ENCODE results near the gene SLC4A11.

The SLC4A11 gene
- total RNA-seq: 0.88 to 2.1 (median 1.5) reads per million in 4 experiments

DNA sequence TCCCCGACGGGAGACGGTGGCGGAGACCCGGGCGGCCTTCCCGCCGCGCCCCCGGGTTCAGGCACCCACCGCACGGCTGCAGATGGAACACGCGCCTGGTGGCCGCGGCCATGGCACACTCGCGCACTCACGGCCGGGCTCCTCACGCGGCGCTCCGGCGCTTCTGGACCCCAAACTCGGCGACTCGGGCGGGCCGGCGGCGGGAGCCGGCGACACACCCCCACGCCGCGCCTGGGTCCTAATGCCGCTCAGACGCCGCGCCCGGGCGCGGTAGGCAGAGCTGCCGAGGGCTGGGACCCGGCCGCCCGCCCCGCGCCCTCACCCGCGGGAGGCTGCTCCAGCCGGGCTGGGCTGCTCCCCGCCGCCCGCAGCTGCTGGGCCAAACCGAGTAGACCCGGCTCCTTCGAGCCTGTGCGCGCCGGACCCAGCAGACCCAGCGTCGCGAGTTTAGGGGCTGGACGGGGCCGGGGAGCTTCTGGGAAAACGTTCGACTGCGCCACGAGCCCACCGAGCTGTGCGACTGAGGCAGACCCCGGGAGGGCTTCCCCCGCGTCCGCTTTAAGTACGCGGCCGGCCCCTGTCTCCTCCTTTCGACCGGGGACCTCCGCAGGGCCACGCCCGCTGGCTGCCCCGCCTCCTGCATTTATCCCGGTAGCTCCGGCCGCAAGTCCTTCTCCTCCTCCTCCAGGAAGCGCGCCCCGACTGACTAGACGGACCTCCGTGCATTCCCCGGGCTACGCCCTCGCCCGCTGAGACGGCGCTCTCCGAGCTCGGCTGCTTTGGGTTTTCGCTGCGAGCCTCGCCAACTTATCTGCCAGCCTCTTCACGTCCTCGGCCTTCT, at the start of gene SLC4A11:
Gene SLC4A11, minus strand, starts transcription at position 165 of the 841 bp plus-strand sequence. Its CDS starts 53 bp downstream, at position 112.
- no peak for DNase-seq

- no peak for DNase-seq
Observed at GRCh38 chr20:3283222-3283820, 44.3 kb upstream of the SLC4A11 start.

GRCh38 chr20:3282271-3283221, 43.6 kb upstream of the SLC4A11 start:
- no peak for DNase-seq

GRCh38 chr20:3281437-3281836, 42.4 kb upstream of the SLC4A11 start:
- no peak for DNase-seq

DNA sequence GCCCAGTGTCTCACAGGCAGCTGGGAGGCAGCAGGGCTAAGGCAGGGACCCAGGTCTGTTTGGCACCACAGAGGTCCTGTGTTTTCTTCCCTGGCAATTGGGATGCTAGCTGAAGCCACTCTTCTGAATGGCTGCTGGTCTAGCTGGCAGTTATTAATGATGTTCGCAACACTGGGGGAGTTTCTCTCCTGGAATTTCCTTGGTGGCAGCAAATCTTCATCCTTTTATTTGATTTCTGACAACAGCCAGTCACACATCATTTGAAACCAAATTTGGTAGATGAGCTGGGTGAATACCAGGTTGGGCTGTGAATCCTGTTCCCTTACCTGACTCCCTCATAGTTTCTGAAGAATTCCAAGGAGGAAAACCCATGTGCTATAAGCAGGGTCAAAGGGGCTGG, 40.8 kb upstream of the SLC4A11 start:
- no peak for DNase-seq

- no peak for DNase-seq
Observed at GRCh38 chr20:3277686-3278465, 38.9 kb upstream of the SLC4A11 start.

DNA sequence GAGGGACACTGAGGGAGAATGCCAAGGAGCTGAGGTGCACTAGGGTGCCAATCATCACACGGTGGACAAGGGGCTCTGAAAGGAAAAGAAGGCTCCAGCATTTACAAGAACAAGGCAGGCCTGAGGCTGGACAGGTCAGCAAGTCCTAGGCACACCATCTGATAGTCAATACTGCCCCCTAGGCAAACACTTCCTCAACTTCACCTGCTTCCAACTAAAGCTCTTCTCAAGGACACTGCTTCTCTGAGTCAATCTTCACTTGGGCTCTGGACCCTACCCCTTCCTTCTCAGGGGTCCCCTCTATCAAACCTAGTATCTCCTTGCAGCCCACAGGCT, 37.7 kb upstream of the SLC4A11 start:
- DNase-seq: no peak

DNA sequence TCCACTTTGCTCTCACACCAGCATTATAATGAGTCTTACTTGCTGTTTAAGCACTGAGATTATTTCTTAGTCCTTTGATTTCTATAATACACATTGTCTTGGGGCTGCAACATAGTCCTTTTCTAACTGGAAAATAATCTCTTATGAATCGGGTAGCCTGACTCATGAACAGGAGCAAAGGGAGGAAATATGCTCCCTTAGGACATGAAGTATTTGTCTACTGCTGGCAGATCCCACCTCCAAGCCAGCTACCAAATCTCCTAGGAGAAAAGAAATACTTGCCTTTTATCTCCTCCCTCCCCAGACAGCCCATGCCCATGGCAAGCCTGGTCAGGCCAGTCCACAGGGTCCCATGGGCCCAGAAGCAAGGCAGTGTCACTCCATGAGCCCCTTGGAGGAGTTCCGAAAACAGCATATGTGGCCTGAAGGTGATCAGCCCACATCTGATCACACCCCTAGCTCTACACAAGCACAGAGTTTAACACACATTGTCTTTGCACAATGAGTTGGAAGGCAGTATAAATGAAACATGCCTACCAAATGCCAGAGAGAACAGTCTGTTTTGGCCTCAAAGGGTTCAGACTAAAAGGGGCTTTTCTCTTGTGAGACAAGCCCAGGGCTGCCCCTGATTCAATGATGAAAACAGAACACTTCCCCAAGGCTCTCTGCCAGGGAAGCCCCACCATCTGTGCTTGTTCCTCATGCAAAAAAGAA, 37.1 kb upstream of the SLC4A11 start:
- DNase-seq: no peak

DNA sequence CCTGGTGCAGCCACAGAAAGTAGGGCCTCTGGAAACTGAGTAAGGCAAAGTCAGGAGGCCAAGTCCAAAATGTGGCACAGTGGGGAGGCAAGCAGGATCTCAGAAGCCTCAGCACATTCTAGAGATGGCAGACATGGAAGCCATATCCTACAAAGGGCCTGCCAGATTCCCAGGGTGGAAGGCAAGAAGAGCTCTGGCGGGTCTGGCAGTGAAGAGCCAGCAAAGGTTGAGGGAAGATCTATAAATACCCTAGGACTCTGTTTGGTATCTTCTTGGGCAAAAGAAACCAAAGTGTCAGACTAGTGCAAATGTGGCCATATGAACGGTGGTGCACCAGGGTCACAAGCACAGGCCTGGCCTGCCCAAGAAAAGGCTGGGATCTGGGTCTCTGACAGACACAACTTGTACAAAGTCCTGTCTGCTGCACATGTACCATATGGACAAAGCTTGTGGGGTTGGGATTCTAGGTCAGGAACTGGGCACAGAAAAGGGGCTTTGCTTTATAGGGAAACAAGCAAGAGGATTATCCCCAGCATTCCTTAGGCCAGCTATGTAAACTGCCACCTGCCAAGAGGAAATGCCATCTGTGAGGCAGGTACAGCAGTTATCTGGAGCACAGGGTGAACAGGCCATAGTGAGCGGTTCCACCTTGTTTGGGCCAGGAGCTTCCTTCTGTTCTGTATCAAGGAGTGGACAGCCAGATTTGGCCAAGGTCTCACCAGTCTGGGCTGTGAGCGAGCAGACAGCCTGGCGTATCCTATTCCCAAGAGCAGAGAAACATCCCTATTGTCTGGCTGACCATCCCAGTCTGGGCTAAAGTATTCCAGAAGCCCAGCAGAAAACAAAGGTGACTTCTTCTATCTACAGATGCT, 36.3 kb upstream of the SLC4A11 start:
- DNase-seq: no peak

DNA sequence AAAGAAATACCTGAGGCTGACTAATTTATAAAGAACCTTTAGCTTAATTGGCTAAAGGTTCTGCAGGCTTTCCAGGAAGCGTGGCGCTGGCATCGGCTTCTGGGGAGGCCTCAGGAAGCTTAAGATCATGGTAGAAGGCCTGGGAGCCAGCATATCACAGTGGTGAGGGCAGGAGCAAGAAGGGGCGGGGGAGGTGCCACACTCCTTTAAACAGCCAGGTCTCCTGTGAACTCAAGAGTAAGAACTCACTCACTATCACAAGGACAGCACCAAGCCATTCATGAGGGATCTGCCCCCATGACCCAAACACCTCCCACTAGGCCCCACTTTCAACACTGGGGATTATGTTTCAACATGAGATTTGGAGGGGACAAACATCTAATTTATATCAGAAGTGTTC, 34.4 kb upstream of the SLC4A11 start:
- DNase-seq: no peak

DNA sequence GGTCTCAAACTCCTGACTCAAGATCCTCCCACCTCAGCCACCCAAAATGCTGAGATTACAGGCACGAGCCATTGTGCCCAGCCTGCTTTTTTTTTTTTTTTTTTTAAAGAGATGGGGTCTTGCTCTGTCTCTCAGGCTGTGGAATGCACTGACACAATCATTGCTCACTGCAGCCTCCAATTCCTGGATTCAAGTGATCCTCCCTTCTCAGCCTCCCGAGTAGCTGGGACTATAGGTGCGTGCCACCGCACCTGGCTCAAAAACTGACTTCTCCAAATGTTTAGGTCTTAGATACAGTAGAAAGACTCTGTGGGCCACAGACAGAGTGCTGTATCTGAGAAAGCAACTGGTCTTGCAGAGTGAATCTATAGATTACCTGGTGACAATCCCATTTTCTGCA, 31.1 kb upstream of the SLC4A11 start:
- no peak for DNase-seq

- no peak for DNase-seq
Observed at GRCh38 chr20:3262566-3262965, 23.6 kb upstream of the SLC4A11 start.

DNA sequence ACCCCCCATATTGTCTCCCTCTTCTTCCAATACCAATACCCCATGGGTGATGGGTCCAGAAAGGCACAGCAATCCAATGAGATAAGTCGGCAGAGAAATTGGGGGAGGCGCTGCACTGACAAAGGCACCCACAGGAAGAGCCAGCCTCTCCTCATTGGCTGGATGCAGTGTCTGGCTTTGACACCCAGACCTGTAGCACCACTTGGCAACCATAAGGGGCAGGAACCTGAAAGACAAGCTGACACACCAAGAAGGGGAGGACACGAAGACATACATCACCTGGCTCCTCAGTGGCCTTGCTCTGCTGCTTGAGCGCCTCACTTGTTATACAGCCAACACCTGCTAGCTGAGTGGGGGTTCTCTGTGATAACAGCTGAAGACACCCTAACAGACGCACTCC, 19.4 kb upstream of the SLC4A11 start:
- DNase-seq: no peak

DNA sequence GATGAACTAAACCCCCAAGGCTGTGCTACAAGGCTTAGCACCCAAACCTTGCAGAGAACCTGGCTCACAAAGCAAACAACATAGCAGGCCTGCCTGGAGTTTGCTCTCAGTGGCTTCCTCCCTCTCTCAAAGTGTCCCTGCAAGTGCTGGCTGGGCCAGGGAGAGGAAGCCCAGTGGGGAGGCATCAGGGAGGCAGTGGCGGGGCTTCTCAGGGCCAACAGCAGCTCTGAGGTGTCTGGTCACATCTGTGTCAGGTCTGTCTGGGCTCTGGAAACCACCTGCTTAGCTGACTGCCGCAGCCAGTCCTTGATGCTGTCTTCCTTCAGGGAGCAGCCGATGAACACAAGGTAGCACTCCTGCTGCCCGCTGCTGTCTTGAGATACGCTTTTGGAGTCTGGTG, 16.7 kb upstream of the SLC4A11 start:
- DNase-seq: no peak

GRCh38 chr20:3251806-3252205, 12.8 kb upstream of the SLC4A11 start:
- no peak for DNase-seq

DNA sequence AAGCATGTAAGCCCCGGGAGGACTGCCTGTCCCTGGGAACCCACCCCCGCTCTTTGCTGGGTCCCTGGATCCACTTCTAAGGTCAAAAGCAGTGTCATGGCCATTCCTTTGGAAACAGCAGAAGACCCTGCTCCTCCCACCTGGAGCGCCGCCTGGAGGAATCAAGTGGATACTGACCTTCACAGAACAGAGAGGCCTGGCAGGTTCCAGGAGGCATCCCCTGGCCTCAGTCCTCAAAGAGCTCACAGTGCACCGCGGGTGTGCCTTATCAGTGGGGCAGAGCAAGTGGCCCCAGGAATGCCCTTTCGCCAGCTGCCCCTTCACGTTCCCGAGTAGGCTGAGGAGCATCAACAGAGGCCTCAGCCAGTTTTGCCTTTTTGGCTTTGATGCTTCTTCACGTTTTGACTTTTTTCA, 11.1 kb upstream of the SLC4A11 start:
- DNase-seq: no peak

DNA sequence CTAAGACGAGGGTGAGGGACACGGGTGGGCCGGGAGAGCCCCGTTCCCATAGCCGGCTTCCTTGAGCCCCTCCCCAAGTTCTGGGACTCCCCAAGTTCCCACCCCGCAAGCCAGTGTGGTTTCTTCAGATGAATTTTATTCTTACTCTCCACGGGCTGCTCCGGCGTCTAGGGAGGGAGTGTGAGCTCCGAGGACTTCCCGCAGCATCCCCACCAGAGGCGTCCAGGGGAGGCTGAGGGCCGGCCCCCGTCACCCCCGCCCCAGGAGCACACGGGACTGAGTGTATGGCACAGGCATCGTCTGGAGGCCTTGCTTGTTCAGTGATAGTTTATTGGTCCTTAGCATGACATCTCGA, 10.0 kb upstream of the SLC4A11 start:
- no peak for DNase-seq

DNA sequence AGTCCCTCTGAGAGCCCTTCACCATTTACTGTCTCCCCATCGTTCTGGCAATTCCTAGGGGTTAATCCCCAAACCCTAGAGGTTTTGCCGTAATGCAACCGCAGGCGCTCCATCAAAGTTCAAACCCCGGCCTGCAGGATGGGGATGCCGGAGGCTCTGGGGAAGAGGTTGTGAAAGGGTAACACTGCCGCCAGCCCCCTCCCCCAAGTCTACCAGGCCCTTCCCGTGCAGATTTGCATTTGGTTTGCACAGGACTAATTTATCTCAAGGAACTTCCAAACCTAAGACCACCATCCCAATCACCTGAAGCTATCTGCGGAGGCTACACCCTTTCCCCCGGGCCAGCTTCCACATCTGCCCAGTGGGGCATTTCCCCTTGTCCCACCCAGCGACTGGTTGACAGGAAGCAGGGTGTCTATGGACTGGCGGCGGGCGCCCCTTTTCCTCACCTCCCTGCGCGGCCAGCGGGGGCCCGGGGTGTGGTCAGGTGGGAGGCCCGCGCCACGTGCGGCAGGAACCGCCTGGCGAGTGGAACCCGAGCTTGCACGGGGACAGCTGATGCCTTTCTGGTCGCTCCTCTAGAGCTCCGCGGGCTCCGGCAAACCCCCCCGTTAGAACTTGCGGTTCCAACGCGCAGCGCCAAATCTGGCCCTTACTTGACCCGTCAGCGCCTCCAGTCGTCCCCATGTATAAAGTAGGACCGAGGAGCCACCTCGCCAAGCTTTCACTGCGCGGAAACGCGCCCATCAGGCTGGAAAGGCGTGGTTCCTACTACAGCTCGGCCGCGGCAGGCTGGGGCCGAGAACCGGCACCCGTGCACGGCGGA, 9.4 kb upstream of the SLC4A11 start:
- no peak for DNase-seq

DNA sequence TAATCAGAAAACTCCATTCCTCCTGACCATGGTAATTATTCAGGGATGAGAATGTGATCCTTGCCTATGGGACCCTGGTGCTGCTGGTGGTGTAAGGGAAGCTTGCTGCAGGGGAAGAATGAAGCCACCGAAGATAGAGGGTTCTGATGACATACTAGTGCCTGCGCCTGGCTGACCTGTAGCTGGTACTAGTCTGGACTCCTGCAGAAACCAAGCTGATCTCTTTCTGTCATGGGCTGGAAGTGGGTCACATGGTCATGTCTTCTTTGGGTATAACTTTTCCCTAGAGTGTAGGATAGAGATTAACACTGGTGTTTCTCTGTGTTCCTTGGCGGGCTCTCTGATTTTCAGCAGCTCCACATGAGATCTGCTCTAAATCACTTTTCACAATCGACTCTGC, 8.6 kb upstream of the SLC4A11 start:
- no peak for DNase-seq

DNA sequence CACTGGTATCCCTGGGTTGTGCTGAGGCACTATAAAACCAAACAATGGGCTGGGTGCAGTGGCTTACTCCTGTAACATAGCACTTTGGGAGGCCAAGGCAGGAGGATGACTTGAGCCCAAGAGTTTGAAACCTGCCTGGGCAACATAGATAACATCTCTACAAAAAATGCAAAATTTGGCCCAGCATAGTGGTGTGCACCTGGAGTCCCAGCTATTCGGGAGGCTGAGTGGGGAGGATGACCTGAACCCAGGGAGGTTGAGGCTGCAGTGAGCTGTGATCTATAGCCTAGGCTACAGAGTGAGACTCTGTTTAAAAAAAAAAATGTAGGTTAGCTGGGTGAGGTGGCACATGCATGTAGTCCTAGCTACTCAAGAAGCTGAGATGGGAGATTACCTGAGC, 7.7 kb upstream of the SLC4A11 start:
- DNase-seq: no peak

Measured in effector CD8-positive, alpha-beta T cell (primary cell).